Mucosa of descending colon (tissue), 3 donors: ENCODE measurements around the gene VDR. TPM values are rescaled to one million over a fixed set of nuclear protein-coding genes. Genes with fewer than 3 reads are reported as not detected.
"Not testable (repeated sequence)": the region's sequence is repeated elsewhere in the genome, so short reads cannot be mapped to it uniquely, and the experiment has no call there.

ENCODE experiments used
- ATAC-seq: fragments of 200-7000 bp; cut with Tn5 transposase; one replicate; pipeline ENCODE4 v1.9.1; 2020; ENCODE audit warnings: mild to moderate bottlenecking, moderate library complexity
- DNase-seq, 3 donors: peaks; one replicate each; pipeline ENCODE4 v3.0.0-alpha.2; 2020
- H3K36me3 ChIP-seq: fragments of 200-600 bp; one replicate; pipeline ENCODE4 v1.8.0; 2021; ENCODE audit warnings: low read depth, mild to moderate bottlenecking
- H3K4me1 ChIP-seq: fragments of 200-600 bp; one replicate; pipeline ENCODE4 v1.8.0; 2021; ENCODE audit warnings: low read depth, mild to moderate bottlenecking
- H3K4me3 ChIP-seq: fragments of 200-600 bp; one replicate; pipeline ENCODE4 v1.8.0; 2021; ENCODE audit warnings: mild to moderate bottlenecking
- H3K9me3 ChIP-seq: fragments of 200-600 bp; one replicate; pipeline ENCODE4 v1.8.0; 2021; ENCODE audit warnings: mild to moderate bottlenecking
- CTCF ChIP-seq: fragments of 200-600 bp; IDR thresholded peaks from one replicate; pipeline ENCODE4 v1.8.0; 2022; ENCODE audit warnings: antibody characterized with exemption, mild to moderate bottlenecking
- intact Hi-C, 2 donors: fragments of 100-400 bp; cut with DNase I in 1 of 2; cut with micrococcal nuclease in 1 of 2; formaldehyde crosslinking; loops; one replicate each; pipeline versions ENCODE4 v1.11.0 to v1.11.1; 2022; cut with DNase I, micrococcal nuclease
- total RNA-seq, 3 donors: library from RNA; stranded (reverse); fragmentation: NEBNext Ultra II Directional in 2 of 3; extraction: Animal tissue kit (Norgen Biotek cat#: 25700) in 2 of 3; gene quantifications; one replicate each; pipeline versions ENCODE4 v1.2.1 to v1.2.4, GENCODE V29; 2021 to 2023
- donor health status: DM: no; HTN: no; CAD: no; lungs with moderate emphysema.
- donor health status: DM: no; HTN: no; CAD: no.
- donor health status: DM: no; HTN: yes; CAD: no.

Gene VDR
- total RNA-seq, 3 donors from 2014 or later: 69.5 to 175 (median 162) TPM

GRCh38 chr12:47844264-47845019 is 60.4 kb downstream of the VDR start:
- intact Hi-C loops: loop anchor here in 1 of 2 donors (5.0 kb wide), 1 partner anchor 47 kb away; no protein-coding TSS in a partner anchor
- Histone ChIP-seq H3K4me1 (no peaks in the 10 kb centered on the region), H3K36me3 (no peaks in the 10 kb centered on the region), H3K4me3 (no peak overlapping the region), H3K9me3 (no peaks in the 10 kb centered on the region)
- ATAC-seq (peak; percentile 28), DNase-seq (peak in 1 of 3 donors; percentile 49)
- no peak for TF ChIP-seq CTCF

GRCh38 chr12:47843226-47843980 is 61.4 kb downstream of the VDR start:
- Histone ChIP-seq H3K4me3 (no peak overlapping the region), H3K36me3 (no peaks in the 10 kb centered on the region), H3K9me3 (no peaks in the 10 kb centered on the region), H3K4me1 (no peaks in the 10 kb centered on the region)
- TF ChIP-seq CTCF: no peak
- DNase-seq: no peak
- no peak for ATAC-seq
- intact Hi-C loops: loop anchor here in 1 of 2 donors (5.0 kb wide), 1 partner anchor 46 kb away; no protein-coding TSS in a partner anchor

GRCh38 chr12:47842543-47842942 is 62.3 kb downstream of the VDR start:
- DNase-seq, H3K9me3 ChIP-seq, H3K36me3 ChIP-seq, H3K4me1 ChIP-seq, ATAC-seq, H3K4me3 ChIP-seq: not testable (repeated sequence)
- intact Hi-C loops: loop anchor here in 1 of 2 donors (5.0 kb wide), 1 partner anchor 45 kb away; no protein-coding TSS in a partner anchor

- Histone ChIP-seq H3K9me3 (no peaks in the 10 kb centered on the region), H3K4me3 (no peak overlapping the region), H3K4me1 (no peaks in the 10 kb centered on the region), H3K36me3 (no peaks in the 10 kb centered on the region)
- DNase-seq (no peak), ATAC-seq (no peak)
- TF ChIP-seq CTCF: no peak
- intact Hi-C loops: loop anchor here in 1 of 2 donors (5.0 kb wide), 1 partner anchor 45 kb away; no protein-coding TSS in a partner anchor
These were observed 62.9 kb downstream of the VDR start for GRCh38 chr12:47841910-47842309.

GRCh38 chr12:47841501-47841900 is 63.3 kb downstream of the VDR start:
- intact Hi-C loops: loop anchor here in 1 of 2 donors (5.0 kb wide), 1 partner anchor 44 kb away; no protein-coding TSS in a partner anchor
- ATAC-seq: no peak

More at GRCh38 chr12:47841501-47841900, 63.3 kb downstream of the VDR start:
- no peaks in the 10 kb centered on the region for H3K4me1 ChIP-seq
- TF ChIP-seq CTCF: no peak
- H3K36me3 ChIP-seq: no peaks in the 10 kb centered on the region
- no peak for DNase-seq
- no peaks in the 10 kb centered on the region for H3K9me3 ChIP-seq
- H3K4me3 ChIP-seq: no peak overlapping the region
